ENCODE data around the gene IRS1. TPM values are rescaled to one million over a fixed set of nuclear protein-coding genes. Genes with fewer than 3 reads are reported as not detected.

The IRS1 gene
- total and polyA plus RNA-seq, 2 of the 4 experiments (the other 2 are of a cell fraction): 21.1 to 37.1 TPM

GRCh38 chr2:226755631-226756030 lies 44.0 kb downstream of the IRS1 start:
- Histone ChIP-seq H2AFZ (replicated peaks; ENCODE audit: low read length, poor library complexity) (no peak overlapping the region), H2BK120ac (ENCODE audit: low read depth, low read length) (peak overlapping the region; percentile 81), H3K27ac (ENCODE audit: insufficient read depth, low read length) (peak overlapping the region; percentile 93), H3K18ac (ENCODE audit: low read depth, low read length) (peak overlapping the region; percentile 92; the same call in 1 of the 2 replicates), H3K9me3 (ENCODE audit: control insufficient read depth, insufficient read depth, low read length) (no peaks in the 10 kb centered on the region), H3K36me3 (ENCODE audit: control insufficient read depth, insufficient read depth, low read length) (peaks cover 7% of the 10 kb centered on the region), H4K8ac (ENCODE audit: low read depth in 2 of 2, low read length in 2 of 2) (peak overlapping the region; percentile 6 to 78; a peak in 3 of 4 replicates), H3K4me2 (ENCODE audit: low read depth, low read length) (peak overlapping the region; percentile 68; the same call in 1 of the 2 replicates), H2BK15ac (ENCODE audit: low read depth, low read length) (no peak overlapping the region), H2BK20ac (ENCODE audit: low read depth, low read length) (peak overlapping the region; percentile 75), H3K4me1 (ENCODE audit: control insufficient read depth, insufficient read depth, low read length) (peaks cover 25% of the 10 kb centered on the region), H2AK9ac (replicated peaks; ENCODE audit: low read depth, low read length, poor library complexity) (no peak overlapping the region), H2BK5ac (ENCODE audit: low read depth, low read length, poor library complexity, severe bottlenecking) (peak overlapping the region; percentile 91), H3K14ac (replicated peaks; ENCODE audit: low read depth, low read length) (no peak overlapping the region; the same call in 1 of the 2 replicates), H4K5ac (ENCODE audit: low read depth, low read length) (peak overlapping the region; percentile 52; the same call in 1 of the 2 replicates), H3K23ac (ENCODE audit: low read depth, low read length) (peak overlapping the region; percentile 44; the same call in 1 of the 2 replicates), H3K4ac (ENCODE audit: low read depth, low read length) (peak overlapping the region; percentile 50; the same call in 1 of the 2 replicates), H4K91ac (ENCODE audit: insufficient read depth, low read depth, low read length) (peak overlapping the region; percentile 57; the same call in 1 of the 2 replicates), H3K27me3 (ENCODE audit: control insufficient read depth, insufficient read depth, low read length) (no peaks in the 10 kb centered on the region), H3K79me1 (ENCODE audit: low read depth in 1 of 2, low read length in 2 of 2) (peaks cover 4 to 53% of the 10 kb centered on the region in 2 experiments; a peak in 3 of 4 replicates), H3K4me3 (ENCODE audit: insufficient read depth, low read depth, low read length) (no peak overlapping the region), H3K56ac (ENCODE audit: extremely low read depth, insufficient read depth, low read length) (peak overlapping the region; percentile 79), H2AK5ac (ENCODE audit: low read depth, low read length) (peak overlapping the region; percentile 22; the same call in 1 of the 2 replicates), H4K20me1 (ENCODE audit: insufficient read depth, low read length) (peaks cover 18% of the 10 kb centered on the region; the same call in 1 of the 2 replicates), H3K9me1 (ENCODE audit: insufficient read depth, low read length) (peaks cover 11% of the 10 kb centered on the region), H3K9ac (ENCODE audit: low read depth, low read length) (peak overlapping the region; percentile 15; the same call in 1 of the 2 replicates)
- ATAC-seq (ENCODE audit: low read depth): no peak; the same call in 1 of the 2 replicates
- WGBS, 2 experiments (ENCODE audit: extremely low coverage in 2 of 2, insufficient read length in 1 of 2): no CpG with 5 or more reads among the region's 1 CpG
- CTCF ChIA-PET: interaction anchor here (0.8 to 1.5 kb wide), 3 partner anchors 9 to 330 kb away, joined by 3 read pairs; no protein-coding TSS in a partner anchor
- in situ Hi-C loops (cut with MboI; ENCODE audit: low sequenced_read_pairs) (no loop called here), intact Hi-C loops (cut with micrococcal nuclease) (loop anchor here (5.0 kb wide), 1 partner anchor 37 kb away; no protein-coding TSS in a partner anchor), dilution Hi-C loops (cut with HindIII; ENCODE audit: low sequenced_read_pairs, unreplicated experiment) (no loop called here)
- no TSS peak for BruUV-seq (replicated peaks)
- POLR2A ChIA-PET (ENCODE audit: unreplicated experiment): interaction anchor here (0.6 to 1.4 kb wide), 4 partner anchors 41 to 1090 kb away, joined by 3 to 10 read pairs (median 4); no protein-coding TSS in a partner anchor
- no peak for TF ChIP-seq ELK1 (IDR thresholded peaks at IDR 0.05; ENCODE audit: borderline replicate concordance, low read depth, low read length)
- no peak for TF ChIP-seq RFX5 (IDR thresholded peaks at IDR 0.05; ENCODE audit: low read depth, low read length)
- no peak for DNase-seq

Measured in IMR-90 (cell line).